K562 (cell line): ENCODE data around the gene GABARAP. TPM values are rescaled to one million over a fixed set of nuclear protein-coding genes. Genes with fewer than 3 reads are reported as not detected.

Experiments
- ATAC-seq: fragments of 200-7000 bp; cut with Tn5 transposase; 3 replicates; pipeline ENCODE4 v1.9.1; 2020; ENCODE audit warnings: moderate library complexity
- BruUV-seq: library from RNA; stranded (reverse); fragments of 400-500 nt; replicated peaks from 2 replicates; lab custom pipeline; 2021; lab: Mats Ljungman, UMichigan
- CTCF ChIA-PET: fragments of 300-600 bp; formaldehyde crosslinking; extraction: SDS; loops from one replicate; lab custom pipeline; 2021; ENCODE audit warnings: low intra/inter-chr PET ratio; lab: Yijun Ruan, JAX
- POLR2A ChIA-PET: fragments of 300-600, 350-650 bp; sonication (Branson Sonifier 250); formaldehyde crosslinking; extraction: SDS; loops from one replicate; lab custom pipeline; 2021; ENCODE audit warnings: antibody characterized with exemption, inconsistent platforms; lab: Yijun Ruan, JAX
- DNase-seq, 4 experiments: peaks; one replicate each; pipeline versions ENCODE4 v3.0.0 to v3.0.0-alpha.2; 2011 to 2018; ENCODE audit warnings: low spot score in 3 of 4, mixed read lengths in 3 of 4; ENCODE audit errors: extremely low read depth in 1 of 4
- FAIRE-seq: peaks from 2 replicates; lab custom pipeline; 2011; peaks lifted over from hg19 to GRCh38; lab: Jason Lieb, UNC
- H2AFZ ChIP-seq: 2 replicates; pipeline ENCODE4 v1.6.0; 2011; ENCODE audit warnings: low read depth, low read length, control low read depth, inconsistent platforms
- H3K27ac ChIP-seq: fragments of 200-600 bp; 3 replicates; pipeline ENCODE4 v1.8.0; 2011; ENCODE audit warnings: low read depth, mild to moderate bottlenecking, control low read depth, inconsistent platforms, low read length, moderate library complexity, mixed read lengths; ENCODE audit errors: extremely low read depth
- H3K27me3 ChIP-seq, 2 experiments: fragments of 300-600 bp in 1 of 2; 2 replicates in 1 of 2; 3 replicates in 1 of 2; pipeline versions ENCODE4 v1.6.0 to v1.8.0; 2011; ENCODE audit warnings: inconsistent platforms in 2 of 2, low read length in 2 of 2, mild to moderate bottlenecking in 1 of 2, mixed read lengths in 1 of 2, moderate library complexity in 1 of 2; ENCODE audit not compliant: control insufficient read depth in 2 of 2, insufficient read depth in 2 of 2
- H3K36me3 ChIP-seq: fragments of 300-600 bp; 3 replicates; pipeline ENCODE4 v1.8.0; 2011; ENCODE audit warnings: mild to moderate bottlenecking, low read length, inconsistent platforms; ENCODE audit not compliant: control insufficient read depth, insufficient read depth
- H3K4me1 ChIP-seq, 2 experiments: fragments of 200-600 bp in 1 of 2; replicated peaks in 1 of 2; 2 replicates in 1 of 2; 3 replicates in 1 of 2; pipeline versions ENCODE4 v1.5.1 to v1.8.0; 2011; ENCODE audit warnings: inconsistent platforms in 2 of 2, low read length in 2 of 2, mild to moderate bottlenecking in 1 of 2, mixed read lengths in 1 of 2, moderate library complexity in 1 of 2; ENCODE audit not compliant: control insufficient read depth in 2 of 2, insufficient read depth in 2 of 2
- H3K4me2 ChIP-seq: 2 replicates; pipeline ENCODE4 v1.6.1; 2011; ENCODE audit warnings: low read length, control low read depth, inconsistent platforms, mixed read lengths; ENCODE audit not compliant: insufficient read depth
- H3K4me3 ChIP-seq: fragments of 200-600 bp; sonication (generic), shearing (Covaris generic); 2 replicates; pipeline ENCODE4 v1.5.1; 2016; ENCODE audit warnings: control low read depth, inconsistent platforms
- H3K79me2 ChIP-seq: fragments of 200-600 bp; 3 replicates; pipeline ENCODE4 v1.8.0; 2011; ENCODE audit warnings: low read length, inconsistent platforms; ENCODE audit not compliant: control insufficient read depth, insufficient read depth
- H3K9ac ChIP-seq, 2 experiments: 2 replicates each; pipeline versions ENCODE4 v1.6.0 to v1.6.1; 2011; ENCODE audit warnings: low read depth in 2 of 2, low read length in 2 of 2, control low read depth in 1 of 2, inconsistent platforms in 1 of 2, mild to moderate bottlenecking in 1 of 2, mixed read lengths in 1 of 2; ENCODE audit not compliant: insufficient read depth in 1 of 2
- H3K9me1 ChIP-seq: one replicate; pipeline ENCODE4 v1.6.0; 2011; ENCODE audit warnings: inconsistent platforms, mild to moderate bottlenecking, low read length, moderate library complexity; ENCODE audit not compliant: control insufficient read depth, insufficient read depth
- H3K9me3 ChIP-seq: replicated peaks from 2 replicates; pipeline ENCODE4 v1.5.1; 2011; ENCODE audit warnings: low read depth, low read length, inconsistent platforms; ENCODE audit not compliant: control insufficient read depth, insufficient read depth
- H4K20me1 ChIP-seq: replicated peaks from 2 replicates; pipeline ENCODE4 v1.6.1; 2011; ENCODE audit warnings: low read length, inconsistent platforms, mixed read lengths; ENCODE audit not compliant: control insufficient read depth, insufficient read depth
- MBD2 ChIP-seq: sonication (generic); IDR thresholded peaks from 2 replicates; pipeline ENCODE4 v1.6.1; 2016; ENCODE audit warnings: low read depth, borderline replicate concordance
- POLR2G ChIP-seq: fragments of 200-400 bp; formaldehyde crosslinking; IDR thresholded peaks from 2 replicates; pipeline ENCODE4 v1.6.1; 2017; ENCODE audit warnings: low read depth, mild to moderate bottlenecking, antibody characterized with exemption, low read length, moderate library complexity
- RBFOX2 ChIP-seq: fragments of 200-400 bp; formaldehyde crosslinking; IDR thresholded peaks from 2 replicates; pipeline ENCODE4 v1.6.1; 2017; ENCODE audit warnings: low read depth, mild to moderate bottlenecking, low read length, moderate library complexity
- ZFX ChIP-seq: sonication (generic); formaldehyde crosslinking; IDR thresholded peaks from 2 replicates; pipeline ENCODE4 v1.8.0; 2022; ENCODE audit warnings: mild to moderate bottlenecking, missing genetic modification reagents, moderate library complexity
- ZKSCAN1 ChIP-seq: fragments of 150-350 bp; IDR thresholded peaks from 2 replicates; pipeline ENCODE4 v1.6.1; 2016; ENCODE audit warnings: low read depth, low read length
- ZNF589 ChIP-seq: fragments of 200-800 bp; sonication (Bioruptor generic); IDR thresholded peaks from 2 replicates; pipeline ENCODE4 v1.6.1; 2016; ENCODE audit warnings: low read depth, missing genetic modification characterization, missing compliant biosample characterization
- ZNF76 ChIP-seq: fragments of 250-450 bp; sonication (Bioruptor Pico); IDR thresholded peaks from 2 replicates; pipeline ENCODE4 v1.4.0; 2020; ENCODE audit warnings: mild to moderate bottlenecking, moderate library complexity, borderline replicate concordance
- WGBS: fragments of 100-300 bp; shearing (Covaris generic); methylation state at CpG from one replicate; pipeline ENCODE4 v1.1.6; 2016; ENCODE audit warnings: low coverage, mixed read lengths; ENCODE audit not compliant: insufficient coverage; ENCODE audit errors: missing lambda C conversion rate; 5-methylcytosine and 5-hydroxymethylcytosine counted together
- in situ Hi-C: fragments of 300-500 bp; cut with MboI; formaldehyde crosslinking; loops from 4 replicates; pipeline ENCODE4 v1.15.0; 2018; ENCODE audit warnings: inconsistent platforms, mixed read lengths
- intact Hi-C: fragments of 100-400 bp; cut with micrococcal nuclease; formaldehyde crosslinking; loops from 2 replicates; pipeline ENCODE4 v1.14.2; 2022
- polyA plus RNA-seq, 8 experiments: library from polyadenylated mRNA; depleted of rRNA in 4 of 8; stranded (reverse) in 5 of 8; unstranded in 3 of 8; fragments of >200 nt; fragmentation: Nextera tagmentation in 2 of 8; fragmentation: Illumina TruSeq in 1 of 8; extraction: Ambion mirVana in 2 of 8; extraction: Trizol in 1 of 8; gene quantifications; 2 replicates each; pipeline versions ENCODE4 v1.2.1 to v1.2.3, GENCODE V29; 2011 to 2014; ENCODE audit warnings: inconsistent platforms in 1 of 8, missing spikeins in 1 of 8
- total RNA-seq, 7 experiments: library from RNA; depleted of rRNA in 6 of 7; stranded (reverse); fragments of >200 nt in 6 of 7; fragmentation: Illumina TruSeq in 2 of 7; extraction: Trizol in 2 of 7; gene quantifications; 2 replicates each; pipeline versions ENCODE4 v1.2.1 to v1.2.3, GENCODE V29; 2011 to 2021; ENCODE audit warnings: low replicate concordance in 1 of 7
- TF ChIP-seq, protein P1 (sequence below), 3 experiments: fragments of 200-800 bp in 1 of 3; sonication (Bioruptor generic) in 1 of 3; sonication (generic) in 1 of 3; formaldehyde crosslinking in 1 of 3; IDR thresholded peaks; 2 replicates each; pipeline versions ENCODE4 v1.6.1 to v1.8.0; 2016 to 2022; ENCODE audit warnings: mild to moderate bottlenecking in 2 of 3, missing compliant biosample characterization in 2 of 3, missing genetic modification characterization in 2 of 3, missing genetic modification reagents in 1 of 3
- TF ChIP-seq, protein P2 (sequence below): fragments of 250-450 bp; sonication (Bioruptor Pico); IDR thresholded peaks from 2 replicates; pipeline ENCODE4 v1.8.0; 2022; ENCODE audit warnings: moderate library complexity, mild to moderate bottlenecking, inconsistent platforms
- TF ChIP-seq, protein P3 (sequence below): fragments of 450-650 bp; IDR thresholded peaks from 2 replicates; pipeline ENCODE4 v1.6.1; 2016; ENCODE audit warnings: missing biosample characterization, missing genetic modification characterization

The GABARAP gene
- total and polyA plus RNA-seq, 9 of the 15 experiments (the other 6 are each of a cell fraction or from before 2014, with no cell fraction given) = 47.5 to 373 (median 152) TPM

DNA sequence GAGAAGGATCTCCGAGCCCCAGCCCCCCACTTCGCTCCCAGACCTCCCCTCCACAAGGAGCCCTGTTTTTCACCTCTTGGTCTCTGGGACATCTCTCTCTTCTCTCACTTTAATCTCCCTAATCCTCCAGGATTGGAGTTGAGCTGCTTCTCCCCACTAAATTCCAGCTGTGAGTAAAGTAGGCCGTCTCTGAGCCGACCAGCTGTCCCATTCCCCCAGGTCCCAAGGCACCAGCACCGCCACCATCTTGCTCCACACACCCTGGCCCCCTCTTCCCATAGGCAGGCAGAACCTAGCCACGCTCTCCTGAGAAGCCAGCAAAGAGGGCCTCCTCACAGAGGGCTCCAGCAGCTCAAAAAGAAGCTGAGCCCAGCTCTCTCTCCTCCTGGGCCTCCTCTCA lies 23.5 kb downstream of the GABARAP start:
- intact Hi-C loops = no loop called here
- 23% methylated on average over 3 of the region's 6 CpGs for WGBS

DNA sequence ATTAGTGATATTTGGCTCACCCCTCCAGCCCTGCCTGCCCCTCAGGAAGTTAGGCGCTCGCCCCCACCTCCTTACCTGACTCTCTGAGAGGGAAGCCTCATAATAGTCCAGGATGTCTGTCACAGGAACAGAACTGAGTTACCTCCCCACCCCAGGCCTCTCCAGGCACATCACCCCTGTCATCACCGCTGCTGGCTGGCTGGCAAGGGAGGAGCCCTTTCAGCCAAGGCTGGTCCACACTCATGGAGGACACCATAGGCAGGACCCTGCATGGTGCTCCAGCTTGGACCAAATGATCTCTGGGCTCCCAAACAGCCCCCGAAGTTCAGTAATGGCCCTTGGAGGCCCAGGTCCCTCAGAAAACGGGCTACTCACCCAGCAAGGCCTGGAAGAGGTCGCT lies 24.1 kb downstream of the GABARAP start:
- intact Hi-C loops = no loop called here
- Histone ChIP-seq H3K79me2 (peaks cover 49% of the 10 kb centered on the region), H3K27me3 (no peaks in the 10 kb centered on the region), H3K4me3 (no peak overlapping the region), H3K9me3 (no peaks in the 10 kb centered on the region), H3K36me3 (peaks cover 28% of the 10 kb centered on the region; the same call in 2 of the 3 replicates), H3K27ac (peak overlapping the region; percentile 90; the same call in 2 of the 3 replicates), H3K4me1 (peaks cover 40 to 58% of the 10 kb centered on the region in 2 experiments), H2AFZ (peak overlapping the region; percentile 94), H4K20me1 (peaks cover 6% of the 10 kb centered on the region), H3K4me2 (peak overlapping the region; percentile 60), H3K9ac (peak overlapping the region; percentile 30 to 99; a peak in 3 of 4 replicates), H3K9me1 (peaks cover 6% of the 10 kb centered on the region)
- DNase-seq (no peak), FAIRE-seq (no peak), ATAC-seq (no peak)
- WGBS = 59% methylated on average over 3 of the region's 6 CpGs
- in situ Hi-C loops = no loop called here
- ChIA-PET CTCF (no interaction called here), POLR2A (interaction anchor here (0.6 kb wide), 2 partner anchors 159 to 180 kb away, joined by 3 to 4 read pairs; no protein-coding TSS in a partner anchor)
- TF ChIP-seq ZFX (CRISPR knock-in tag) (peak; percentile 9; the same call in 1 of the 2 replicates), ZKSCAN1 (no peak), POLR2G (peak; percentile 43), ZNF76 (no peak), RBFOX2 (peak; percentile 34; the same call in 1 of the 2 replicates)
- TF ChIP-seq, protein P1, sequence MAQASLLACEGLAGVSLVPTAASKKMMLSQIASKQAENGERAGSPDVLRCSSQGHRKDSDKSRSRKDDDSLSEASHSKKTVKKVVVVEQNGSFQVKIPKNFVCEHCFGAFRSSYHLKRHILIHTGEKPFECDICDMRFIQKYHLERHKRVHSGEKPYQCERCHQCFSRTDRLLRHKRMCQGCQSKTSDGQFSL (CRISPR knock-in tag; IDR thresholded peaks at IDR 0.05) = peak; percentile 31; the same call in 1 of the 2 replicates
- TF ChIP-seq, protein P1 (tag; IDR thresholded peaks at IDR 0.05) = no peak
- TF ChIP-seq, protein P2, sequence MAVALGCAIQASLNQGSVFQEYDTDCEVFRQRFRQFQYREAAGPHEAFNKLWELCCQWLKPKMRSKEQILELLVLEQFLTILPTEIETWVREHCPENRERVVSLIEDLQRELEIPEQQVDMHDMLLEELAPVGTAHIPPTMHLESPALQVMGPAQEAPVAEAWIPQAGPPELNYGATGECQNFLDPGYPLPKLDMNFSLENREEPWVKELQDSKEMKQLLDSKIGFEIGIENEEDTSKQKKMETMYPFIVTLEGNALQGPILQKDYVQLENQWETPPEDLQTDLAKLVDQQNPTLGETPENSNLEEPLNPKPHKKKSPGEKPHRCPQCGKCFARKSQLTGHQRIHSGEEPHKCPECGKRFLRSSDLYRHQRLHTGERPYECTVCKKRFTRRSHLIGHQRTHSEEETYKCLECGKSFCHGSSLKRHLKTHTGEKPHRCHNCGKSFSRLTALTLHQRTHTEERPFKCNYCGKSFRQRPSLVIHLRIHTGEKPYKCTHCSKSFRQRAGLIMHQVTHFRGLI (CRISPR knock-in tag) = no peak
- no TSS peak for BruUV-seq

More for the DNA sequence above, 23.5 kb downstream of the GABARAP start:
- FAIRE-seq (no peak), DNase-seq (no peak), ATAC-seq (no peak)
- Histone ChIP-seq H3K27me3 (no peaks in the 10 kb centered on the region), H3K9me3 (no peaks in the 10 kb centered on the region), H3K4me3 (no peak overlapping the region), H3K9me1 (peaks cover 6% of the 10 kb centered on the region), H3K4me2 (peak overlapping the region; percentile 93), H3K9ac (peak overlapping the region; percentile 90 to 99), H3K79me2 (peaks cover 44% of the 10 kb centered on the region), H4K20me1 (peaks cover 6% of the 10 kb centered on the region), H3K36me3 (peaks cover 33% of the 10 kb centered on the region; the same call in 2 of the 3 replicates), H3K4me1 (peaks cover 40 to 56% of the 10 kb centered on the region in 2 experiments), H2AFZ (peak overlapping the region; percentile 94), H3K27ac (peak overlapping the region; percentile 90)
- in situ Hi-C loops = no loop called here
- no peak for TF ChIP-seq ZNF589 (CRISPR knock-in tag)
- no peak for TF ChIP-seq MBD2
- peak; percentile 5; the same call in 1 of the 2 replicates for TF ChIP-seq POLR2G
- TF ChIP-seq, protein P3, sequence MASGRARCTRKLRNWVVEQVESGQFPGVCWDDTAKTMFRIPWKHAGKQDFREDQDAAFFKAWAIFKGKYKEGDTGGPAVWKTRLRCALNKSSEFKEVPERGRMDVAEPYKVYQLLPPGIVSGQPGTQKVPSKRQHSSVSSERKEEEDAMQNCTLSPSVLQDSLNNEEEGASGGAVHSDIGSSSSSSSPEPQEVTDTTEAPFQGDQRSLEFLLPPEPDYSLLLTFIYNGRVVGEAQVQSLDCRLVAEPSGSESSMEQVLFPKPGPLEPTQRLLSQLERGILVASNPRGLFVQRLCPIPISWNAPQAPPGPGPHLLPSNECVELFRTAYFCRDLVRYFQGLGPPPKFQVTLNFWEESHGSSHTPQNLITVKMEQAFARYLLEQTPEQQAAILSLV (tag) = no peak
- ChIA-PET CTCF (no interaction called here), POLR2A (interaction anchor here (0.5 to 7.7 kb wide), 5 partner anchors 16 to 319 kb away, joined by 3 to 73 read pairs (median 4); partner anchors contain the start of genes DVL2, GABARAP and SLC16A13)
- BruUV-seq = no TSS peak
